HEK293 (cell line): ENCODE data around the gene TRIP10.

ENCODE experiments used
- BCL11A ChIP-seq: fragments of 450-650 bp; formaldehyde crosslinking; IDR thresholded peaks from 2 replicates; pipeline ENCODE4 v1.5.1; 2016; ENCODE audit warnings: low read depth, missing biosample characterization, missing genetic modification characterization
- BCL11B ChIP-seq: fragments of 450-650 bp; formaldehyde crosslinking; IDR thresholded peaks from 2 replicates; pipeline ENCODE4 v1.5.1; 2016; ENCODE audit warnings: low read depth, missing biosample characterization, missing genetic modification characterization
- BCL6B ChIP-seq: fragments of 450-650 bp; formaldehyde crosslinking; IDR thresholded peaks from 2 replicates; pipeline ENCODE4 v1.5.1; 2017; ENCODE audit warnings: missing biosample characterization, missing genetic modification characterization
- EGR2 ChIP-seq: fragments of 450-650 bp; formaldehyde crosslinking; IDR thresholded peaks from 2 replicates; pipeline ENCODE4 v1.5.1; 2016; ENCODE audit warnings: low read depth, missing biosample characterization, missing genetic modification characterization
- ELK4 ChIP-seq: IDR thresholded peaks from 2 replicates; pipeline ENCODE4 v1.6.1; 2011; ENCODE audit warnings: mild to moderate bottlenecking, low read depth, low read length, borderline replicate concordance
- GLI4 ChIP-seq: fragments of 450-650 bp; formaldehyde crosslinking; IDR thresholded peaks from 2 replicates; pipeline ENCODE4 v1.5.1; 2016; ENCODE audit warnings: missing biosample characterization, missing genetic modification characterization
- INSM2 ChIP-seq: fragments of 450-650 bp; formaldehyde crosslinking; IDR thresholded peaks from 2 replicates; pipeline ENCODE4 v1.5.1; 2016; ENCODE audit warnings: missing biosample characterization, missing genetic modification characterization
- KLF9 ChIP-seq: fragments of 450-650 bp; formaldehyde crosslinking; IDR thresholded peaks from 2 replicates; pipeline ENCODE4 v1.5.1; 2016; ENCODE audit warnings: missing biosample characterization, missing genetic modification characterization, low read depth
- PATZ1 ChIP-seq: fragments of 450-650 bp; formaldehyde crosslinking; IDR thresholded peaks from 2 replicates; pipeline ENCODE4 v1.5.1; 2016; ENCODE audit warnings: missing biosample characterization, missing genetic modification characterization
- PBX3 ChIP-seq: sonication (generic); formaldehyde crosslinking; IDR thresholded peaks from 2 replicates; pipeline ENCODE4 v1.8.1; 2022; ENCODE audit warnings: mild to moderate bottlenecking, moderate library complexity, missing genetic modification reagents
- PRDM4 ChIP-seq: fragments of 450-650 bp; formaldehyde crosslinking; IDR thresholded peaks from 2 replicates; pipeline ENCODE4 v1.5.1; 2017; ENCODE audit warnings: missing biosample characterization, missing genetic modification characterization
- SP7 ChIP-seq: fragments of 450-650 bp; formaldehyde crosslinking; IDR thresholded peaks from 2 replicates; pipeline ENCODE4 v1.5.1; 2016; ENCODE audit warnings: missing biosample characterization, missing genetic modification characterization
- ZEB2 ChIP-seq: fragments of 450-650 bp; formaldehyde crosslinking; IDR thresholded peaks from 2 replicates; pipeline ENCODE4 v1.5.1; 2016; ENCODE audit warnings: missing biosample characterization, missing genetic modification characterization
- ZNF10 ChIP-seq: fragments of 450-650 bp; formaldehyde crosslinking; IDR thresholded peaks from 2 replicates; pipeline ENCODE4 v1.5.1; 2017; ENCODE audit warnings: missing biosample characterization, missing genetic modification characterization
- ZNF146 ChIP-seq: fragments of 450-650 bp; formaldehyde crosslinking; IDR thresholded peaks from 2 replicates; pipeline ENCODE4 v1.5.1; 2016; ENCODE audit warnings: missing biosample characterization, missing genetic modification characterization
- ZNF211 ChIP-seq: fragments of 450-650 bp; formaldehyde crosslinking; IDR thresholded peaks from 2 replicates; pipeline ENCODE4 v1.5.1; 2016; ENCODE audit warnings: low read depth, missing biosample characterization, missing genetic modification characterization
- ZNF518A ChIP-seq: fragments of 450-650 bp; formaldehyde crosslinking; conservative IDR thresholded peaks from 2 replicates; pipeline ENCODE4 v1.5.1; 2016; ENCODE audit warnings: low read depth, missing biosample characterization, missing genetic modification characterization
- ZNF600 ChIP-seq: fragments of 450-650 bp; formaldehyde crosslinking; IDR thresholded peaks from 2 replicates; pipeline ENCODE4 v1.5.1; 2016; ENCODE audit warnings: missing biosample characterization, missing genetic modification characterization
- ZNF654 ChIP-seq: fragments of 450-650 bp; formaldehyde crosslinking; IDR thresholded peaks from 2 replicates; pipeline ENCODE4 v1.5.1; 2016; ENCODE audit warnings: low read depth, missing biosample characterization, missing genetic modification characterization
- ZNF785 ChIP-seq: fragments of 450-650 bp; formaldehyde crosslinking; IDR thresholded peaks from 2 replicates; pipeline ENCODE4 v1.5.1; 2016; ENCODE audit warnings: missing biosample characterization, missing genetic modification characterization
- ZNF837 ChIP-seq: fragments of 450-650 bp; formaldehyde crosslinking; IDR thresholded peaks from 2 replicates; pipeline ENCODE4 v1.5.1; 2016; ENCODE audit warnings: missing biosample characterization, missing genetic modification characterization

The TRIP10 gene

GRCh38 chr19:6737873-6738786, 1.4 kb upstream of the TRIP10 start (continued):
- 0 out of 2 replicates have a peak, but pooled peaks have one; percentile 11 for TF ChIP-seq INSM2 (tag by site-specific recombination)
- 0 out of 2 replicates have a peak, but pooled peaks have one; percentile 27 for TF ChIP-seq ZNF785 (tag by site-specific recombination)
- TF ChIP-seq ZNF654 (tag by site-specific recombination) = peak; percentile 59
- TF ChIP-seq ZNF146 (tag by site-specific recombination) = 0 out of 2 replicates have a peak, but pooled peaks have one; percentile 4
- TF ChIP-seq ZNF10 (tag by site-specific recombination) = peak; percentile 67; the same call in 1 of the 2 replicates
- TF ChIP-seq BCL11B (tag by site-specific recombination) = peak; percentile 100
- TF ChIP-seq BCL6B (tag by site-specific recombination) = no peak
- no peak for TF ChIP-seq KLF9 (tag by site-specific recombination)
- TF ChIP-seq ZNF600 (tag by site-specific recombination) = peak; percentile 47; the same call in 1 of the 2 replicates
- no peak for TF ChIP-seq ZNF837 (tag by site-specific recombination)
- TF ChIP-seq ZEB2 (tag by site-specific recombination) = peak; percentile 47; the same call in 1 of the 2 replicates
- TF ChIP-seq EGR2 (tag by site-specific recombination) = peak; percentile 18; the same call in 1 of the 2 replicates
- 0 out of 2 replicates have a peak, but pooled peaks have one; percentile 14 for TF ChIP-seq PRDM4 (tag by site-specific recombination)
- TF ChIP-seq BCL11A (tag by site-specific recombination) = peak; percentile 100
- no peak; the same call in 1 of the 2 replicates for TF ChIP-seq PBX3 (CRISPR knock-in tag)
- TF ChIP-seq ZNF518A (tag by site-specific recombination) = 0 out of 2 replicates have a peak, but pooled peaks have one; percentile 28
- TF ChIP-seq PATZ1 (tag by site-specific recombination) = peak; percentile 29; the same call in 1 of the 2 replicates
- no peak for TF ChIP-seq GLI4 (tag by site-specific recombination)
- TF ChIP-seq SP7 (tag by site-specific recombination) = peak; percentile 10; the same call in 1 of the 2 replicates
- TF ChIP-seq ELK4 = peak; percentile 5
- 0 out of 2 replicates have a peak, but pooled peaks have one; percentile 15 for TF ChIP-seq ZNF211 (tag by site-specific recombination)
